Measurements from ENCODE around the gene TEAD4. TPM values are rescaled to one million over a fixed set of nuclear protein-coding genes. Genes with fewer than 3 reads are reported as not detected.

TEAD4 gene
- total RNA-seq, 1 experiment from 2014 or later = 127 TPM

DNA sequence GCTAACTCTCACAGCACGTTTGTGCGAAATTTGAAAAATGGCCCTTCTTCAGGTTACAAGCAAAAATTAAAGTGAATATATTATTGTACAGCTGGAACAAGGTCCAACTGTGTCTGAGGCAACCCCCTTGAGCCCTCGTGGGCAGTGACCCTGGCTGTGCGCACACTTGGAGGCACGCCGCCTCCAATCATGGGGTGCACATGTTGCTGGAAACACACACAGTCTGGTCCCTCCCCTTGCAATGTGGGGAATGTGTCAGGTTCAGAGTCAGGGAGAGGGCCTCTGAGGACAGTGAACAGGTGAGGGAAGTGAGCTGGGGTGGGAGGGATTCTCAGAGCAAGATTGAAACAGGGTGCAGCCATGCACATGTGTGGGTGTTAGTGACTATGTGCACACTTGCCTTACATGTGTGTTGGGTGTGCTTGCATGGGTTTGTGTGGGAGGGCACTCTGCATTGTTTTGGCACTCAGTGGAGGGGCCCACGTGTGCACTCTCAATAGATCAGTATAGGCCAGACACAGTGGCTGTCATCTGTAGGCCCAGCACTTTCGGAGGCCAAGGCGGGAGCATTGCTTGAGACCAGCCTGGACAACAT, 127.6 kb downstream of the TEAD4 start:
- H3K9me3 Mint-ChIP-seq = peaks cover 3% of the 10 kb centered on the region in 2 experiments; a peak in 3 of 5 replicates
- no peak overlapping the region for H2AK5ac ChIP-seq (ENCODE audit: insufficient read length, low read length)
- no peak overlapping the region for H2BK20ac ChIP-seq (ENCODE audit: low read depth, low read length, poor library complexity, severe bottlenecking)
- peaks cover 5% of the 10 kb centered on the region; the same call in 1 of the 2 replicates for H3K4me1 ChIP-seq (ENCODE audit: insufficient read depth, low read length)
- no peak overlapping the region for H2BK12ac ChIP-seq (ENCODE audit: insufficient read length, low read depth, low read length)
- peaks cover 11 to 22% (median 16%) of the 10 kb centered on the region in 3 experiments for H3K36me3 Mint-ChIP-seq (ENCODE audit: insufficient read depth in 1 of 3, low read depth in 3 of 3)
- no peaks in the 10 kb centered on the region for H3K79me1 ChIP-seq (ENCODE audit: insufficient read depth, low read depth, low read length, poor library complexity, severe bottlenecking)
- no peak overlapping the region for H4K91ac ChIP-seq (ENCODE audit: insufficient read length, low read depth, low read length)
- no peak overlapping the region for H3T11ph ChIP-seq (ENCODE audit: low read length)
- H2BK120ac ChIP-seq (ENCODE audit: low read depth, low read length, poor library complexity, severe bottlenecking) = no peak overlapping the region
- no peak for DNase-seq
- no peak overlapping the region for H3K4ac ChIP-seq (ENCODE audit: low read depth, low read length)
- no peak overlapping the region for H4K8ac ChIP-seq (replicated peaks; ENCODE audit: insufficient read length, low read depth, low read length)
- H3K9me3 ChIP-seq (ENCODE audit: control insufficient read depth, low read depth, low read length) = no peaks in the 10 kb centered on the region
- H3K23ac ChIP-seq (ENCODE audit: insufficient read length, low read depth, low read length) = no peak overlapping the region
- H4K5ac ChIP-seq (ENCODE audit: insufficient read length, low read depth, low read length) = no peak overlapping the region
- peak overlapping the region in 1 of 3 experiments; percentile 49; a peak in 1 of 7 replicates for H3K27ac Mint-ChIP-seq
- no peak overlapping the region for H3K4me2 ChIP-seq (ENCODE audit: insufficient read depth, insufficient read length, low read length)
- H3K27me3 ChIP-seq (ENCODE audit: insufficient read depth, low read length) = no peaks in the 10 kb centered on the region
- H3K23me2 ChIP-seq (ENCODE audit: insufficient read length, low read depth, low read length, poor library complexity, severe bottlenecking) = no peaks in the 10 kb centered on the region
- TF ChIP-seq, protein P1, sequence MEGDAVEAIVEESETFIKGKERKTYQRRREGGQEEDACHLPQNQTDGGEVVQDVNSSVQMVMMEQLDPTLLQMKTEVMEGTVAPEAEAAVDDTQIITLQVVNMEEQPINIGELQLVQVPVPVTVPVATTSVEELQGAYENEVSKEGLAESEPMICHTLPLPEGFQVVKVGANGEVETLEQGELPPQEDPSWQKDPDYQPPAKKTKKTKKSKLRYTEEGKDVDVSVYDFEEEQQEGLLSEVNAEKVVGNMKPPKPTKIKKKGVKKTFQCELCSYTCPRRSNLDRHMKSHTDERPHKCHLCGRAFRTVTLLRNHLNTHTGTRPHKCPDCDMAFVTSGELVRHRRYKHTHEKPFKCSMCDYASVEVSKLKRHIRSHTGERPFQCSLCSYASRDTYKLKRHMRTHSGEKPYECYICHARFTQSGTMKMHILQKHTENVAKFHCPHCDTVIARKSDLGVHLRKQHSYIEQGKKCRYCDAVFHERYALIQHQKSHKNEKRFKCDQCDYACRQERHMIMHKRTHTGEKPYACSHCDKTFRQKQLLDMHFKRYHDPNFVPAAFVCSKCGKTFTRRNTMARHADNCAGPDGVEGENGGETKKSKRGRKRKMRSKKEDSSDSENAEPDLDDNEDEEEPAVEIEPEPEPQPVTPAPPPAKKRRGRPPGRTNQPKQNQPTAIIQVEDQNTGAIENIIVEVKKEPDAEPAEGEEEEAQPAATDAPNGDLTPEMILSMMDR (conservative IDR thresholded peaks at IDR 0.05) = no peak
- no CpG with 5 or more reads among the region's 9 CpGs for WGBS (ENCODE audit: extremely low coverage, insufficient read length, low lambda C conversion rate)
- no peak overlapping the region for H3K18ac ChIP-seq (ENCODE audit: insufficient read length, low read depth, low read length)
- H4K20me1 ChIP-seq (ENCODE audit: control insufficient read depth, insufficient read depth, insufficient read length) = no peaks in the 10 kb centered on the region
- no peak overlapping the region for H3K9ac ChIP-seq (ENCODE audit: extremely low read depth, insufficient read length, low read length)
- H3K27me3 Mint-ChIP-seq (ENCODE audit: low read depth) = peaks cover 6% of the 10 kb centered on the region
- H2BK5ac ChIP-seq (ENCODE audit: insufficient read length, low read length) = no peak overlapping the region
- H2AFZ ChIP-seq (ENCODE audit: low read length) = no peak overlapping the region
- no peak overlapping the region for H3K27ac ChIP-seq (ENCODE audit: insufficient read length, low read depth, low read length)
- H2BK15ac ChIP-seq (ENCODE audit: low read depth, low read length) = no peak overlapping the region
- H3K56ac ChIP-seq (ENCODE audit: insufficient read length, low read depth, low read length) = no peak overlapping the region
- peaks cover 60 to 65% of the 10 kb centered on the region in 2 experiments for H3K4me1 Mint-ChIP-seq
- no peak overlapping the region for H3K4me3 Mint-ChIP-seq
- H3K14ac ChIP-seq (ENCODE audit: insufficient read depth, low read length) = no peak overlapping the region
- no peaks in the 10 kb centered on the region for H3K79me2 ChIP-seq (ENCODE audit: insufficient read depth, low read length)
